HL-60 (cell line): ENCODE measurements around the gene SLC6A13.
A peak's percentile ranks its signal among the peaks of the same experiment; 100 is the strongest.

ENCODE experiments used
- DNase-seq, 2 experiments: peaks; one replicate each; pipeline ENCODE4 v3.0.0-alpha.2; 2010 to 2020; ENCODE audit warnings: low read depth in 1 of 2, low spot score in 1 of 2
- H3K27ac ChIP-seq: fragments of 250-450 bp; sonication (Bioruptor Pico); replicated peaks from 2 replicates; pipeline ENCODE4 v1.5.1; 2020; ENCODE audit warnings: mild to moderate bottlenecking, moderate library complexity
- H3K27me3 ChIP-seq: fragments of 250-450 bp; sonication (Bioruptor Pico); 2 replicates; pipeline ENCODE4 v1.5.1; 2021; ENCODE audit warnings: mild to moderate bottlenecking, moderate library complexity; ENCODE audit not compliant: insufficient read depth, poor library complexity, severe bottlenecking
- H3K4me3 ChIP-seq: replicated peaks from 2 replicates; pipeline ENCODE4 v1.5.1; 2011; ENCODE audit warnings: mild to moderate bottlenecking, control low read depth, low read length; ENCODE audit not compliant: insufficient read depth
- GABPA ChIP-seq: IDR thresholded peaks from 2 replicates; pipeline ENCODE4 v1.6.1; 2012; ENCODE audit warnings: low read depth
- POLR2AphosphoS5 ChIP-seq: IDR thresholded peaks from 2 replicates; pipeline ENCODE4 v1.6.1; 2012; ENCODE audit warnings: low read depth
- REST ChIP-seq: IDR thresholded peaks from 2 replicates; pipeline ENCODE4 v1.6.1; 2012; ENCODE audit warnings: low read depth; ENCODE audit not compliant: insufficient replicate concordance
- SPI1 ChIP-seq: IDR thresholded peaks from 2 replicates; pipeline ENCODE4 v1.6.1; 2012; ENCODE audit warnings: low read depth, mild to moderate bottlenecking, borderline replicate concordance
- TF ChIP-seq, protein P1 (sequence below): IDR thresholded peaks from one replicate; pipeline ENCODE4 v1.5.1; 2011; ENCODE audit warnings: low read length, control low read depth, inconsistent platforms; ENCODE audit not compliant: insufficient read depth

The SLC6A13 gene

DNA sequence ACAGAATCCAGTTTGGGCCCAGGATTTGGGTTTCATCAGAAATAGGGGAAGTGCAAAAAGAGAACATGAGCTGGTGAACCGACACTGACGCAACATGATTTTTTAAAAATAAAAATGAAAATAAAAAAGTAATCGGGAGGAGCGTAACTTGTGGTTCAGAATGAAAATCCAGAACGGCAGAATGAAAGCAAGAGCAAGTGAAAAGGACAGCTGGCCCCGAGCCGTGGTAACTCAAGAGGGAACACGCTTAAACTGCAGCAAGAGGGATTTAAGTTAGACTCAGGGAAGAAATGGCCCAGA lies 50.3 kb downstream of the SLC6A13 start:
- peak overlapping the region; percentile 24 for H3K4me3 ChIP-seq
- TF ChIP-seq SPI1, result peak; percentile 92
- no peak for TF ChIP-seq REST
- no peak for TF ChIP-seq POLR2AphosphoS5
- no peak for TF ChIP-seq GABPA
- TF ChIP-seq, protein P1, sequence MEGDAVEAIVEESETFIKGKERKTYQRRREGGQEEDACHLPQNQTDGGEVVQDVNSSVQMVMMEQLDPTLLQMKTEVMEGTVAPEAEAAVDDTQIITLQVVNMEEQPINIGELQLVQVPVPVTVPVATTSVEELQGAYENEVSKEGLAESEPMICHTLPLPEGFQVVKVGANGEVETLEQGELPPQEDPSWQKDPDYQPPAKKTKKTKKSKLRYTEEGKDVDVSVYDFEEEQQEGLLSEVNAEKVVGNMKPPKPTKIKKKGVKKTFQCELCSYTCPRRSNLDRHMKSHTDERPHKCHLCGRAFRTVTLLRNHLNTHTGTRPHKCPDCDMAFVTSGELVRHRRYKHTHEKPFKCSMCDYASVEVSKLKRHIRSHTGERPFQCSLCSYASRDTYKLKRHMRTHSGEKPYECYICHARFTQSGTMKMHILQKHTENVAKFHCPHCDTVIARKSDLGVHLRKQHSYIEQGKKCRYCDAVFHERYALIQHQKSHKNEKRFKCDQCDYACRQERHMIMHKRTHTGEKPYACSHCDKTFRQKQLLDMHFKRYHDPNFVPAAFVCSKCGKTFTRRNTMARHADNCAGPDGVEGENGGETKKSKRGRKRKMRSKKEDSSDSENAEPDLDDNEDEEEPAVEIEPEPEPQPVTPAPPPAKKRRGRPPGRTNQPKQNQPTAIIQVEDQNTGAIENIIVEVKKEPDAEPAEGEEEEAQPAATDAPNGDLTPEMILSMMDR, result no peak
- peaks cover 2% of the 10 kb centered on the region for H3K27me3 ChIP-seq
- DNase-seq, result peak in 1 of 2 experiments; percentile 22
- peak overlapping the region; percentile 7; the same call in 1 of the 2 replicates for H3K27ac ChIP-seq

GRCh38 chr12:211639-212414 lies 50.8 kb downstream of the SLC6A13 start:
- H3K27ac ChIP-seq, result no peak overlapping the region
- DNase-seq, result no peak
- H3K4me3 ChIP-seq, result no peak overlapping the region
- peaks cover 2% of the 10 kb centered on the region for H3K27me3 ChIP-seq
- peak; percentile 18; the same call in 1 of the 2 replicates for TF ChIP-seq SPI1
- no peak for TF ChIP-seq GABPA

DNA sequence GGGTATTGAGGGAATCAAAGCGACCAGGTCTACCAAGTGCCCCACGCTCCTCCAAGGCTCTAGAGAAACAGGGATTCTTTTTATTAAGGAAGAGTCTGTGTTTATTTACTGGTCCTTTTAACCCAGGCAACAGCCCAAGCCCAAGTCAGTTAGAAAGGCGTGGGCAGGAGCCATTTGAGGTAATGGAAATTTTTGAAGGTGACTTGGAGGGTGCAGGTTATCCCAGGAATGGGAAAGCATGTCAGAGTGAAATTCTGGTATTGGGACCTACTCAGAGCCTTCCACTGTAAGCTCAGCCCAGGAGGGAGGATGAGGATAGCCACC lies 51.5 kb downstream of the SLC6A13 start:
- H3K27ac ChIP-seq, result no peak overlapping the region
- no peak for DNase-seq
- no peak for TF ChIP-seq GABPA
- no peak for TF ChIP-seq REST
- no peak for TF ChIP-seq POLR2AphosphoS5
- TF ChIP-seq SPI1, result no peak
- TF ChIP-seq, protein P1, result no peak
- no peak overlapping the region for H3K4me3 ChIP-seq
- peaks cover 2% of the 10 kb centered on the region for H3K27me3 ChIP-seq

GRCh38 chr12:210277-211141 lies 52.1 kb downstream of the SLC6A13 start:
- H3K27me3 ChIP-seq, result peaks cover 2% of the 10 kb centered on the region
- no peak for TF ChIP-seq SPI1
- TF ChIP-seq POLR2AphosphoS5, result no peak
- TF ChIP-seq REST, result no peak
- TF ChIP-seq GABPA, result no peak
- TF ChIP-seq, protein P1, result no peak
- DNase-seq, result no peak
- no peak overlapping the region for H3K4me3 ChIP-seq
- no peak overlapping the region for H3K27ac ChIP-seq
